HK-2 (cell line): ENCODE measurements around the gene SLC12A3.

ENCODE experiments used
- DNase-seq: peaks from one replicate; pipeline ENCODE4 v3.0.0-alpha.2; 2018; ENCODE audit not compliant: unreplicated experiment

Gene SLC12A3

GRCh38 chr16:56891685-56892084 is 26.7 kb downstream of the SLC12A3 start:
- no peak for DNase-seq

- DNase-seq: no peak
These were observed 27.7 kb downstream of the SLC12A3 start for GRCh38 chr16:56892705-56893104.

- DNase-seq: no peak
These were observed 29.4 kb downstream of the SLC12A3 start for GRCh38 chr16:56894331-56894917.

- DNase-seq: no peak
These were observed 30.8 kb downstream of the SLC12A3 start for GRCh38 chr16:56895813-56896212.

GRCh38 chr16:56896244-56896643 is 31.2 kb downstream of the SLC12A3 start:
- DNase-seq: no peak

- no peak for DNase-seq
These were observed 32.2 kb downstream of the SLC12A3 start for GRCh38 chr16:56897026-56897799.

- DNase-seq: no peak
These were observed 33.8 kb downstream of the SLC12A3 start for GRCh38 chr16:56898847-56899246.

GRCh38 chr16:56903866-56904265 is 38.9 kb downstream of the SLC12A3 start:
- DNase-seq: no peak

- no peak for DNase-seq
These were observed 42.4 kb downstream of the SLC12A3 start for GRCh38 chr16:56907401-56907800.

GRCh38 chr16:56909527-56909979 is 44.5 kb downstream of the SLC12A3 start:
- DNase-seq: no peak

GRCh38 chr16:56910112-56910511 is 45.1 kb downstream of the SLC12A3 start:
- DNase-seq: no peak

- DNase-seq: no peak
These were observed 45.9 kb downstream of the SLC12A3 start for GRCh38 chr16:56910654-56911539.

GRCh38 chr16:56911771-56912571 is 47.0 kb downstream of the SLC12A3 start:
- DNase-seq: no peak

GRCh38 chr16:56912746-56913708 is 48.0 kb downstream of the SLC12A3 start:
- no peak for DNase-seq

- no peak for DNase-seq
These were observed 49.9 kb downstream of the SLC12A3 start for GRCh38 chr16:56914896-56915295.

- DNase-seq: no peak
These were observed 50.5 kb downstream of the SLC12A3 start for GRCh38 chr16:56915336-56916119.

GRCh38 chr16:56916571-56917403 is 51.8 kb downstream of the SLC12A3 start:
- DNase-seq: no peak

GRCh38 chr16:56918467-56919012 is 53.5 kb downstream of the SLC12A3 start:
- no peak for DNase-seq
